Measurements from ENCODE around the gene DGUOK.

DNA sequence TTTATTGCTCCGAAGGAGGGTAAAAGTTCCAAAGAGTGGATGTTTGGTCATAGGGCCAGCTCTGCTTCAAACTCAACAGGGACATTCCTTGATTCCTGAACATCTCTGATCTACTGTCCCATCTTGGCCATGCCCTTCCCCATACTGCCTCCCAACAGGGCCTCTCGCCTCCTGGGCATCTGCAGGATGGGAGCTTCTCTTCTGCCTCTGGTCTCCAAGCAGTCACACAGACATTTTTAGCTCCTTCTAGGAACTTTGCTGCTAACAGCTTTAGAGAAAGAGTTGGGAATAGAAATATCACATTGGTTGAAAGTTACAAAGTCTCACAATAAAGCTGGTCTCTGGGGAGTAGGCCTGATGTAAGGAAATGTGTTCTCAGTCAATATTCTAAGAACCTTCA lies 9.4 kb upstream of the DGUOK start:
- TF ChIP-seq, protein P1, sequence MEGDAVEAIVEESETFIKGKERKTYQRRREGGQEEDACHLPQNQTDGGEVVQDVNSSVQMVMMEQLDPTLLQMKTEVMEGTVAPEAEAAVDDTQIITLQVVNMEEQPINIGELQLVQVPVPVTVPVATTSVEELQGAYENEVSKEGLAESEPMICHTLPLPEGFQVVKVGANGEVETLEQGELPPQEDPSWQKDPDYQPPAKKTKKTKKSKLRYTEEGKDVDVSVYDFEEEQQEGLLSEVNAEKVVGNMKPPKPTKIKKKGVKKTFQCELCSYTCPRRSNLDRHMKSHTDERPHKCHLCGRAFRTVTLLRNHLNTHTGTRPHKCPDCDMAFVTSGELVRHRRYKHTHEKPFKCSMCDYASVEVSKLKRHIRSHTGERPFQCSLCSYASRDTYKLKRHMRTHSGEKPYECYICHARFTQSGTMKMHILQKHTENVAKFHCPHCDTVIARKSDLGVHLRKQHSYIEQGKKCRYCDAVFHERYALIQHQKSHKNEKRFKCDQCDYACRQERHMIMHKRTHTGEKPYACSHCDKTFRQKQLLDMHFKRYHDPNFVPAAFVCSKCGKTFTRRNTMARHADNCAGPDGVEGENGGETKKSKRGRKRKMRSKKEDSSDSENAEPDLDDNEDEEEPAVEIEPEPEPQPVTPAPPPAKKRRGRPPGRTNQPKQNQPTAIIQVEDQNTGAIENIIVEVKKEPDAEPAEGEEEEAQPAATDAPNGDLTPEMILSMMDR (IDR thresholded peaks at IDR 0.05): no peak
- no peak for TF ChIP-seq POLR2A (IDR thresholded peaks at IDR 0.05)
